NCI-H1417 (cell line): ENCODE results near the gene RPL10.

Experiments
- DNase-seq, 3 experiments: peaks; one replicate each; lab custom pipeline; 2025; lab: John Stamatoyannopoulos, UW

Gene RPL10

GRCh38 chrX:154430916-154431315, 32.7 kb downstream of the RPL10 start:
- no peak for DNase-seq

DNA sequence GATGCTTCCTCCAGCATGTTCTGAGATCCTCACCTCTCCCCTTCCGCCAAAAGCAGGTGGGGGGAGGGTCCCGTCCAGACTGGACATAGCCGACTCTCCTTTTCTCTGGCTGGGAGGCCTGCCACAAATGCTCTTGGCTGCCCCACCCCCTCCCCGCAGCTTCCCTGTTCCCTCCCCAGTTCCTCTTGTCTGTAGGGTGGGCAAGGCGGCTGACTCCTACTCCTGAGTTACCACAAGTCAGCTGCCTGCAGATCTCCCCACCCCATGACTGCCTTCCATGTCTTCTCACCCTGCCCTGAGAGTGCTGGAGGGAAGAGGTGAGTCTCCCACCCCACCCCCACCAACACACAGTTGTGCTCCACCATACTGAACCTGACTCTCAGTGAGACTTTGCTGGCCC, 33.2 kb downstream of the RPL10 start:
- DNase-seq = no peak

DNA sequence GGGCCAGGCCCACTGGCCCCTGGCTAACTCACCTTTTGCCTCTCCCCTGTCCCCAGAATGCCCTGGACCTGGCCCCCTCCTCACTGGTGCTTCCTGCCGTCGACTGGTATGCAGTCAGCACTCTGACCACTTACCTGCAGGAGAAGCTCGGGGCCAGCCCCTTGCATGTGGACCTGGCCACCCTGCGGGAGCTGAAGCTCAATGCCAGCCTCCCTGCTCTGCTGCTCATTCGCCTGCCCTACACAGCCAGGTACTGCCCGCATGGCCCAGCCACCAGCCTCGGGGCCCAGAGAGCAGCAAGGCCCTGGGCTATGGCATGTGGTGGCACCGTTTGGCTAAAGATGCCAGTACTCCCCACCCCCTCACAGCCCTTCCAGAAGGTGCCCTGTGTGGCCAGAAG, 34.0 kb downstream of the RPL10 start:
- no peak for DNase-seq

DNA sequence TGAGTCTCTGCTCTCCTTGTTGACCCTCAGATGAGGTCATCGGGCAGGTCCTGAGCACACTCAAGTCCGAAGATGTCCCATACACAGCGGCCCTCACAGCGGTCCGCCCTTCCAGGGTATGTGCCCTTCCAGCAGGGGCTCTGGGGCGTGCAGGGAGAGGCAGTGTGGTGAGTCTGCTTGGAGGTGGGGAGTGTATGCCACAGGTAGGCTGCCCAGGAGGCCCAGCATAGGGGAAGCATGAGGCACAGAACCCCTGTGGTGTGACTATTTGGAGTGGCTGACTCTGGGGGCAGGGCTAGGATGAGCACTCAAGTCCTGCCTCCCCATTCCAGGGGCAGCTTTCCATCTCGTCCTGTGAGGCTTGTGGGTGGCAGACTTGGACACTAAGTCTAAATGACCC, 35.4 kb downstream of the RPL10 start:
- DNase-seq = no peak

GRCh38 chrX:154434394-154435168, 36.4 kb downstream of the RPL10 start:
- DNase-seq = no peak

DNA sequence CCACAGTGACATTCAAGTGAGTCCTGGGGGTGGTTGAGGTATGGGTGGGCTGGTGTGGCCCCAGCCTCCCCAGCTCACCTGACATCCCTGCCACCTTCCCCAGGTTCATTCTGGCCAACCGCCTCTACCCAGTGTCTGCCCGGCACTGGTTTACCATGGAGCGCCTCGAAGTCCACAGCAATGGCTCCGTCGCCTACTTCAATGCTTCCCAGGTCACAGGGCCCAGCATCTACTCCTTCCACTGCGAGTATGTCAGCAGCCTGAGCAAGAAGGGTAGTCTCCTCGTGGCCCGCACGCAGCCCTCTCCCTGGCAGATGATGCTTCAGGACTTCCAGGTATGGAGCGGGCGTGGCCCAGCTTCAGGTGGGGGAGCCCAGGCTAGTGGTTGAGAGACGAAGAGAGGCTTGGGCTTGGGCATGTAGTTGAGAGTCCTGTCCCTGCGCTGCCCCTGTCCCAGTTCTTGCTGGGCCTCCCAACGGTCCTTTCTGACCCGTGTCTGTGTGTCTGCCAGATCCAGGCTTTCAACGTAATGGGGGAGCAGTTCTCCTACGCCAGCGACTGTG, 37.1 kb downstream of the RPL10 start:
- DNase-seq = no peak

- DNase-seq = peak; percentile 67 to 73 (median 70)
Observed at GRCh38 chrX:154436374-154436982, 38.3 kb downstream of the RPL10 start.

GRCh38 chrX:154436983-154437752, 39.0 kb downstream of the RPL10 start, which contains the start of gene GDI1:
GDI1 (plus strand) TSS chrX:154437154; CDS start chrX:154437255, 101 bp downstream.
- DNase-seq = peak; percentile 73 to 84 (median 73)

- DNase-seq = peak in 2 of 3 experiments; percentile 36 to 50
Observed at GRCh38 chrX:154437971-154438893, 40.1 kb downstream of the RPL10 start.

GRCh38 chrX:154439841-154440240, 41.7 kb downstream of the RPL10 start:
- no peak for DNase-seq

- DNase-seq = no peak
Observed at GRCh38 chrX:154440623-154441357, 42.6 kb downstream of the RPL10 start.

DNA sequence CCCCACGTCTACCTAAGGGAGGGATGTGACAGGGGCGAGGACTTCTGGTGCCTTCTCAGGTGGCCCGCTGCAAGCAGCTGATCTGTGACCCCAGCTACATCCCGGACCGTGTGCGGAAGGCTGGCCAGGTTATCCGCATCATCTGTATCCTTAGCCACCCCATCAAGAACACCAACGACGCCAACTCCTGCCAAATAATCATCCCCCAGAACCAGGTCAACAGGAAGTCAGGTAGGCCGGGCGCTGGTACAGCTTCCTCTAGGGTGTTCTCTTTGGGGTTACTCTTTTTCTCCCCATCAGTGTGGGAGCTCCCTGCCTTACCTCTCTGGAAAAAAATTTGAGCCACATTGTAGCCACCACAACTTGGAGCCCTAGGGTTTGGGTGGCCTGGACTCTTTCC, 43.4 kb downstream of the RPL10 start:
- no peak for DNase-seq

GRCh38 chrX:154441984-154442707, 44.0 kb downstream of the RPL10 start:
- DNase-seq = no peak

GRCh38 chrX:154443479-154443910, 45.3 kb downstream of the RPL10 start:
- peak; percentile 11 to 54 (median 37) for DNase-seq

- peak; percentile 74 to 83 (median 78) for DNase-seq
Observed at GRCh38 chrX:154443992-154444754, 46.0 kb downstream of the RPL10 start, which contains the start of gene FAM50A. FAM50A (plus strand) TSS chrX:154444141; CDS start chrX:154444236, 95 bp downstream.

- DNase-seq = no peak
Observed at GRCh38 chrX:154444755-154445246, 46.6 kb downstream of the RPL10 start.

DNA sequence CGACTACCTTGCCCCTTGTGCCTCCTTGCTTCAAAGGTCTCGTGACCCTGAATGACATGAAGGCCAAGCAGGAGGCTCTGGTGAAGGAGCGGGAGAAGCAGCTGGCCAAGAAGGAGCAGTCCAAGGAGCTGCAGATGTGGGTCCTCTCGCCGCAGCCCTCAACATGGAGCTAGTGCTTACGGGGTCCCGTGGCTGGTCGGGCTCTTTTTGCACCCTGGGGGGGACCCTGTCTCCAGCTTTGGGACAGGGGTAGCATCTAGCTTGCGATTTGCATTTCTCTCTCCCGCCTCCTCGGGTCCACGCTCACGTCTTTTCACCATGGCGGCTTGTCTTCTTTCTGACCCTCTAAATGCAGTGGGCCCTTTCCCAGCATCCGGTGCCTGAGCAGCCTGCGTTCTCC, 47.6 kb downstream of the RPL10 start:
- no peak for DNase-seq

- no peak for DNase-seq
Observed at GRCh38 chrX:154446430-154446829, 48.3 kb downstream of the RPL10 start.

- DNase-seq = no peak
Observed at GRCh38 chrX:154448484-154448883, 50.3 kb downstream of the RPL10 start.
